Measurements from ENCODE around the gene MAP10. TPM values are rescaled to one million over a fixed set of nuclear protein-coding genes. Genes with fewer than 3 reads are reported as not detected.
"Not testable (repeated sequence)": the region's sequence is repeated elsewhere in the genome, so short reads cannot be mapped to it uniquely, and the experiment has no call there.

The MAP10 gene
- polyA plus RNA-seq, 1 experiment: 2.4 TPM

GRCh38 chr1:232773752-232774151, 31.5 kb upstream of the MAP10 start:
- H3K9me3 ChIP-seq (ENCODE audit: control insufficient read depth, insufficient read depth, low read length): peaks cover 5% of the 10 kb centered on the region; the same call in 1 of the 2 replicates
- H3K27ac ChIP-seq (ENCODE audit: low read depth, low read length): no peak overlapping the region
- H3K4me3 ChIP-seq (ENCODE audit: low read depth, low read length): no peak overlapping the region
- no peak for DNase-seq (ENCODE audit: low read depth, low spot score)
- H3K27me3 ChIP-seq (ENCODE audit: control insufficient read depth, insufficient read depth, low read length): no peaks in the 10 kb centered on the region
- POLR2A ChIA-PET: no interaction called here
- TF ChIP-seq CTCF (IDR thresholded peaks at IDR 0.05; ENCODE audit: low read depth, low read length): no peak
- CTCF ChIA-PET: no interaction called here

DNA sequence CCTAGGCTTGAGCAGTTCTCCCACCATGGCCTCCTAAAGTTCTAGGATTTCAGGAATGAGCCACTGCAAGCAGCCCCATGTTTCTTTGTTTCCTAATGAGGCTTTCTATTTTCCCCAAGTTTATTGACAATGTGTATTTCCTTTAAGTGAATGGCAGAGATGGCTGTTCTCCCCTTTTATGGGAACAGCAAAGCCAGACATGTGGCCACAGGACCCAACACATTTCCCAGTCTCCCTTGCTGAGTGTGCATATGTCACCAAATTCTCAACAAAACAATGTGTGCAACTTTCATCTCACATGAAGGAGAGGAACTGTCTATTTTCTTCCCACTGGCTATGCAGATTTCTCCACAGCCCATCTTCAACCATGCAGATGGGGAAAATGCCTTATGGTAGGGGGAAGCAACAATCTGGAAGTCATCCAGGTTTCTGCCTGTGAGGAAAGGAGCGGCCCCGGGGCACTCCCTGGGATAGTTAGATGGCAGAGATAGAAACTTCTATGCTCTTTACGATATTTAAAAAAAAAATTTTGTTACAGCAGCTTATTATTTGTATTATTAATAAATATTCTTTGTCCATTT, 28.6 kb upstream of the MAP10 start:
- Histone ChIP-seq H3K27me3 (ENCODE audit: control insufficient read depth, insufficient read depth, low read length) (no peaks in the 10 kb centered on the region), H3K27ac (ENCODE audit: low read depth, low read length) (no peak overlapping the region), H3K4me3 (ENCODE audit: low read depth, low read length) (no peak overlapping the region), H3K9me3 (ENCODE audit: control insufficient read depth, insufficient read depth, low read length) (peaks cover 5% of the 10 kb centered on the region; the same call in 1 of the 2 replicates)
- POLR2A ChIA-PET: no interaction called here
- DNase-seq (ENCODE audit: low read depth, low spot score): no peak
- CTCF ChIA-PET: no interaction called here
- no peak for TF ChIP-seq CTCF (IDR thresholded peaks at IDR 0.05; ENCODE audit: low read depth, low read length)

GRCh38 chr1:232780354-232780753, 24.9 kb upstream of the MAP10 start:
- no peak overlapping the region for H3K4me3 ChIP-seq (ENCODE audit: low read depth, low read length)
- no peak for TF ChIP-seq CTCF (IDR thresholded peaks at IDR 0.05; ENCODE audit: low read depth, low read length)
- H3K9me3 ChIP-seq (ENCODE audit: control insufficient read depth, insufficient read depth, low read length): no peaks in the 10 kb centered on the region
- ChIA-PET POLR2A (no interaction called here), CTCF (no interaction called here)
- H3K27ac ChIP-seq (ENCODE audit: low read depth, low read length): no peak overlapping the region
- DNase-seq (ENCODE audit: low read depth, low spot score): no peak
- peaks cover 2% of the 10 kb centered on the region for H3K27me3 ChIP-seq (ENCODE audit: control insufficient read depth, insufficient read depth, low read length)

DNA sequence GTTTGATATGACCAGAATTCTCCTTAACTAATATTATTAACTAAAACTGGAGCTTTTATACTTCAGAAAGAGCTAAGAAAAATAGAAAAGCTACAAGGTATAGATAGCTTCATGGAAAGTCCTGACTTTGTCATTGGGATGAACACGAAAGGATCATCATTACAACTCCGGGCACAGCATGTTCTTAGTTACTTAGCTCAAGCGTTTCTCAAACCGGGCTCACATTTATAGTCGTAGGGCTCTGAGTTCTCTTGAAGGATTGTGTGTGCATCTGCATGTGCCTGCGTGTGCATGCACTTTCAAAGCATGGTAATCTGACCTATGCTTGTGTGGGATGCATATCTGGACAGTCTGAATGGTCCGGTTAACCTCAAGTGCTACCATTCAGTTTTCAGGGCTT, 20.4 kb upstream of the MAP10 start:
- POLR2A ChIA-PET: no interaction called here
- DNase-seq (ENCODE audit: low read depth, low spot score): no peak
- no peak overlapping the region for H3K27ac ChIP-seq (ENCODE audit: low read depth, low read length)
- no peaks in the 10 kb centered on the region for H3K9me3 ChIP-seq (ENCODE audit: control insufficient read depth, insufficient read depth, low read length)
- no peak for TF ChIP-seq CTCF (IDR thresholded peaks at IDR 0.05; ENCODE audit: low read depth, low read length)
- H3K27me3 ChIP-seq (ENCODE audit: control insufficient read depth, insufficient read depth, low read length): peaks cover 2% of the 10 kb centered on the region
- no peak overlapping the region for H3K4me3 ChIP-seq (ENCODE audit: low read depth, low read length)
- CTCF ChIA-PET: no interaction called here

DNA sequence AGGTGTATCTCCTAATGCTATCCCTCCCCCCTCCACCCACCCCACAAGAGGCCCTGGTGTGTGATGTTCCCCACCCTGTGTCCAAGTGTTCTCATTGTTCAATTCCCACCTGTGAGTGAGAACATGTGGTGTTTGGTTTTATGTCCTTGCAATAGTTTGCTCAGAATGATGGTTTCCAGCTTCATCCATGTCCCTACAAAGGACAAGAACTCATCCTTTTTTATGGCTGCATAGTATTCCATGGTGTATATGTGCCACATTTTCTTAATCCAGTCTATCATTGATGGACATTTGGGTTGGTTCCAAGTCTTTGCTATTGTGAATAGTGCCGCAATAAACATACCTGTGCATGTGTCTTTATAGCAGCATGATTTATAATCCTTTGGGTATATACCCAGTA, 19.6 kb upstream of the MAP10 start:
- H3K9me3 ChIP-seq (ENCODE audit: control insufficient read depth, insufficient read depth, low read length); POLR2A ChIA-PET: not testable (repeated sequence)
- CTCF ChIA-PET: interaction anchor here (0.7 kb wide), 1 partner anchor 457 kb away, joined by 3 read pairs; no protein-coding TSS in a partner anchor

More for the DNA sequence above, 19.6 kb upstream of the MAP10 start:
- not testable (repeated sequence) for H3K27me3 ChIP-seq (ENCODE audit: control insufficient read depth, insufficient read depth, low read length); DNase-seq (ENCODE audit: low read depth, low spot score); H3K4me3 ChIP-seq (ENCODE audit: low read depth, low read length); H3K27ac ChIP-seq (ENCODE audit: low read depth, low read length)

Measured in AG04450 (cell line).